ENCODE results near the gene MMS19.
"Not testable (repeated sequence)": the region's sequence is repeated elsewhere in the genome, so short reads cannot be mapped to it uniquely, and the experiment has no call there.

The MMS19 gene

GRCh38 chr10:97474918-97475317 lies 23.3 kb downstream of the MMS19 start:
- Histone ChIP-seq H3K4me1 (ENCODE audit: control insufficient read depth in 1 of 2, insufficient read depth in 2 of 2, low read length in 2 of 2) (no peaks in the 10 kb centered on the region), H3K27ac (ENCODE audit: low read length) (no peak overlapping the region), H3K36me3 (ENCODE audit: control insufficient read depth in 1 of 2, insufficient read depth in 2 of 2, low read length in 2 of 2) (peaks cover 54 to 82% of the 10 kb centered on the region in 2 donors), H3K9me3 (ENCODE audit: control insufficient read depth in 1 of 2, low read length in 2 of 2) (no peaks in the 10 kb centered on the region), H3K4me3 (ENCODE audit: low read depth in 1 of 2, low read length in 2 of 2) (no peak overlapping the region), H3K27me3 (ENCODE audit: low read depth, low read length) (no peaks in the 10 kb centered on the region)

GRCh38 chr10:97468781-97469180 lies 29.4 kb downstream of the MMS19 start:
- H3K27ac ChIP-seq (ENCODE audit: low read length); H3K4me1 ChIP-seq (ENCODE audit: control insufficient read depth in 1 of 2, insufficient read depth in 2 of 2, low read length in 2 of 2): not testable (repeated sequence)
- H3K36me3 ChIP-seq (ENCODE audit: control insufficient read depth in 1 of 2, insufficient read depth in 2 of 2, low read length in 2 of 2): peaks cover 53 to 84% of the 10 kb centered on the region in 2 donors

GRCh38 chr10:97468162-97468561 lies 30.1 kb downstream of the MMS19 start:
- Histone ChIP-seq H3K36me3 (ENCODE audit: control insufficient read depth in 1 of 2, insufficient read depth in 2 of 2, low read length in 2 of 2) (peaks cover 55 to 82% of the 10 kb centered on the region in 2 donors), H3K27ac (ENCODE audit: low read length) (no peak overlapping the region), H3K9me3 (ENCODE audit: control insufficient read depth in 1 of 2, low read length in 2 of 2) (no peaks in the 10 kb centered on the region)

More at GRCh38 chr10:97468781-97469180, 29.4 kb downstream of the MMS19 start:
- H3K27me3 ChIP-seq (ENCODE audit: low read depth, low read length); H3K4me3 ChIP-seq (ENCODE audit: low read depth in 1 of 2, low read length in 2 of 2); H3K9me3 ChIP-seq (ENCODE audit: control insufficient read depth in 1 of 2, low read length in 2 of 2): not testable (repeated sequence)

GRCh38 chr10:97466755-97467154 lies 31.5 kb downstream of the MMS19 start:
- peaks cover 68 to 83% of the 10 kb centered on the region in 2 donors for H3K36me3 ChIP-seq (ENCODE audit: control insufficient read depth in 1 of 2, insufficient read depth in 2 of 2, low read length in 2 of 2)
- H3K9me3 ChIP-seq (ENCODE audit: control insufficient read depth in 1 of 2, low read length in 2 of 2): no peaks in the 10 kb centered on the region
- H3K27ac ChIP-seq (ENCODE audit: low read length): no peak overlapping the region
- H3K4me1 ChIP-seq (ENCODE audit: control insufficient read depth in 1 of 2, insufficient read depth in 2 of 2, low read length in 2 of 2): no peaks in the 10 kb centered on the region
- H3K27me3 ChIP-seq (ENCODE audit: low read depth, low read length): no peaks in the 10 kb centered on the region
- no peak overlapping the region for H3K4me3 ChIP-seq (ENCODE audit: low read depth in 1 of 2, low read length in 2 of 2)

More at GRCh38 chr10:97468162-97468561, 30.1 kb downstream of the MMS19 start:
- no peak overlapping the region for H3K4me3 ChIP-seq (ENCODE audit: low read depth in 1 of 2, low read length in 2 of 2)
- no peaks in the 10 kb centered on the region for H3K4me1 ChIP-seq (ENCODE audit: control insufficient read depth in 1 of 2, insufficient read depth in 2 of 2, low read length in 2 of 2)
- H3K27me3 ChIP-seq (ENCODE audit: low read depth, low read length): no peaks in the 10 kb centered on the region

- no peaks in the 10 kb centered on the region for H3K9me3 ChIP-seq (ENCODE audit: control insufficient read depth in 1 of 2, low read length in 2 of 2)
- H3K27ac ChIP-seq (ENCODE audit: low read length): no peak overlapping the region
- no peaks in the 10 kb centered on the region for H3K4me1 ChIP-seq (ENCODE audit: control insufficient read depth in 1 of 2, insufficient read depth in 2 of 2, low read length in 2 of 2)
- H3K36me3 ChIP-seq (ENCODE audit: control insufficient read depth in 1 of 2, insufficient read depth in 2 of 2, low read length in 2 of 2): peaks cover 76 to 91% of the 10 kb centered on the region in 2 donors
- no peaks in the 10 kb centered on the region for H3K27me3 ChIP-seq (ENCODE audit: low read depth, low read length)
- H3K4me3 ChIP-seq (ENCODE audit: low read depth in 1 of 2, low read length in 2 of 2): no peak overlapping the region
Measured at GRCh38 chr10:97465982-97466381, 32.2 kb downstream of the MMS19 start.

GRCh38 chr10:97464226-97464625 lies 34.0 kb downstream of the MMS19 start:
- Histone ChIP-seq H3K27ac (ENCODE audit: low read length) (peak overlapping the region; percentile 3), H3K4me1 (ENCODE audit: control insufficient read depth in 1 of 2, insufficient read depth in 2 of 2, low read length in 2 of 2) (no peaks in the 10 kb centered on the region), H3K36me3 (ENCODE audit: control insufficient read depth in 1 of 2, insufficient read depth in 2 of 2, low read length in 2 of 2) (peaks cover 75 to 92% of the 10 kb centered on the region in 2 donors), H3K4me3 (ENCODE audit: low read depth in 1 of 2, low read length in 2 of 2) (no peak overlapping the region), H3K27me3 (ENCODE audit: low read depth, low read length) (no peaks in the 10 kb centered on the region), H3K9me3 (ENCODE audit: control insufficient read depth in 1 of 2, low read length in 2 of 2) (no peaks in the 10 kb centered on the region)

- Histone ChIP-seq H3K4me1 (ENCODE audit: control insufficient read depth in 1 of 2, insufficient read depth in 2 of 2, low read length in 2 of 2) (no peaks in the 10 kb centered on the region), H3K9me3 (ENCODE audit: control insufficient read depth in 1 of 2, low read length in 2 of 2) (no peaks in the 10 kb centered on the region), H3K36me3 (ENCODE audit: control insufficient read depth in 1 of 2, insufficient read depth in 2 of 2, low read length in 2 of 2) (peaks cover 77 to 92% of the 10 kb centered on the region in 2 donors), H3K27ac (ENCODE audit: low read length) (peak overlapping the region; percentile 3), H3K27me3 (ENCODE audit: low read depth, low read length) (no peaks in the 10 kb centered on the region), H3K4me3 (ENCODE audit: low read depth in 1 of 2, low read length in 2 of 2) (no peak overlapping the region)
Measured at GRCh38 chr10:97463363-97464132, 34.7 kb downstream of the MMS19 start.

GRCh38 chr10:97462309-97462708 lies 35.9 kb downstream of the MMS19 start:
- H3K9me3 ChIP-seq (ENCODE audit: control insufficient read depth in 1 of 2, low read length in 2 of 2): no peaks in the 10 kb centered on the region
- H3K27ac ChIP-seq (ENCODE audit: low read length): no peak overlapping the region
- H3K4me3 ChIP-seq (ENCODE audit: low read depth in 1 of 2, low read length in 2 of 2): no peak overlapping the region
- peaks cover 76 to 86% of the 10 kb centered on the region in 2 donors for H3K36me3 ChIP-seq (ENCODE audit: control insufficient read depth in 1 of 2, insufficient read depth in 2 of 2, low read length in 2 of 2)
- no peaks in the 10 kb centered on the region for H3K27me3 ChIP-seq (ENCODE audit: low read depth, low read length)
- no peaks in the 10 kb centered on the region for H3K4me1 ChIP-seq (ENCODE audit: control insufficient read depth in 1 of 2, insufficient read depth in 2 of 2, low read length in 2 of 2)

GRCh38 chr10:97459933-97460332 lies 38.3 kb downstream of the MMS19 start:
- no peaks in the 10 kb centered on the region for H3K9me3 ChIP-seq (ENCODE audit: control insufficient read depth in 1 of 2, low read length in 2 of 2)
- H3K27me3 ChIP-seq (ENCODE audit: low read depth, low read length): no peaks in the 10 kb centered on the region
- no peak overlapping the region for H3K27ac ChIP-seq (ENCODE audit: low read length)
- peaks cover 0 to 2% of the 10 kb centered on the region in 2 donors for H3K4me1 ChIP-seq (ENCODE audit: control insufficient read depth in 1 of 2, insufficient read depth in 2 of 2, low read length in 2 of 2)
- peaks cover 71 to 85% of the 10 kb centered on the region in 2 donors for H3K36me3 ChIP-seq (ENCODE audit: control insufficient read depth in 1 of 2, insufficient read depth in 2 of 2, low read length in 2 of 2)
- H3K4me3 ChIP-seq (ENCODE audit: low read depth in 1 of 2, low read length in 2 of 2): no peak overlapping the region

- no peak overlapping the region for H3K4me3 ChIP-seq (ENCODE audit: low read depth in 1 of 2, low read length in 2 of 2)
- H3K36me3 ChIP-seq (ENCODE audit: control insufficient read depth in 1 of 2, insufficient read depth in 2 of 2, low read length in 2 of 2): peaks cover 66 to 81% of the 10 kb centered on the region in 2 donors
- no peaks in the 10 kb centered on the region for H3K9me3 ChIP-seq (ENCODE audit: control insufficient read depth in 1 of 2, low read length in 2 of 2)
- H3K27ac ChIP-seq (ENCODE audit: low read length): no peak overlapping the region
- peaks cover 0 to 8% of the 10 kb centered on the region in 2 donors for H3K4me1 ChIP-seq (ENCODE audit: control insufficient read depth in 1 of 2, insufficient read depth in 2 of 2, low read length in 2 of 2)
- no peaks in the 10 kb centered on the region for H3K27me3 ChIP-seq (ENCODE audit: low read depth, low read length)
Measured at GRCh38 chr10:97459111-97459510, 39.1 kb downstream of the MMS19 start.

GRCh38 chr10:97456686-97457065 lies 41.5 kb downstream of the MMS19 start:
- Histone ChIP-seq H3K4me3 (ENCODE audit: low read depth in 1 of 2, low read length in 2 of 2) (no peak overlapping the region), H3K4me1 (ENCODE audit: control insufficient read depth in 1 of 2, insufficient read depth in 2 of 2, low read length in 2 of 2) (peaks cover 0 to 8% of the 10 kb centered on the region in 2 donors), H3K9me3 (ENCODE audit: control insufficient read depth in 1 of 2, low read length in 2 of 2) (no peaks in the 10 kb centered on the region), H3K36me3 (ENCODE audit: control insufficient read depth in 1 of 2, insufficient read depth in 2 of 2, low read length in 2 of 2) (peaks cover 60 to 75% of the 10 kb centered on the region in 2 donors), H3K27ac (ENCODE audit: low read length) (no peak overlapping the region), H3K27me3 (ENCODE audit: low read depth, low read length) (no peaks in the 10 kb centered on the region)

All from muscle layer of duodenum (tissue), 2 donors.